GM12891 (cell line): Measurements from ENCODE around the gene KRTAP4-8.

Source experiments
- PAX5 ChIP-seq: IDR thresholded peaks from 2 replicates; pipeline ENCODE4 v1.6.1; 2011; ENCODE audit warnings: low read length, moderate library complexity, mild to moderate bottlenecking; ENCODE audit not compliant: insufficient read depth, severe bottlenecking
- POLR2A ChIP-seq: IDR thresholded peaks from 2 replicates; pipeline ENCODE4 v1.6.1; 2011; ENCODE audit warnings: low read depth, low read length, control low read depth
- POLR2AphosphoS5 ChIP-seq: IDR thresholded peaks from 2 replicates; pipeline ENCODE4 v1.6.1; 2011; ENCODE audit warnings: low read depth, low read length, control low read depth
- POU2F2 ChIP-seq: IDR thresholded peaks from 2 replicates; pipeline ENCODE4 v1.6.1; 2011; ENCODE audit warnings: low read depth, mild to moderate bottlenecking, control low read depth, low read length, moderate library complexity
- SPI1 ChIP-seq: IDR thresholded peaks from 2 replicates; pipeline ENCODE4 v1.6.1; 2011; ENCODE audit warnings: low read depth, low read length, control low read depth
- TAF1 ChIP-seq: IDR thresholded peaks from 2 replicates; pipeline ENCODE4 v1.6.1; 2011; ENCODE audit warnings: low read depth, low read length, control low read depth

- TF ChIP-seq POLR2A, result no peak
- TF ChIP-seq POU2F2, result no peak
- TF ChIP-seq TAF1, result no peak
- TF ChIP-seq POLR2AphosphoS5, result no peak
- TF ChIP-seq SPI1, result no peak
- no peak for TF ChIP-seq PAX5
These were observed at the start of gene KRTAP4-8 for GRCh38 chr17:41098042-41098441.
